KMS-11 (cell line): ENCODE results near the gene SLC12A6.
A peak's percentile ranks its signal among the peaks of the same experiment; 100 is the strongest.
"Not testable (repeated sequence)": the region's sequence is repeated elsewhere in the genome, so short reads cannot be mapped to it uniquely, and the experiment has no call there.

ENCODE experiments used
- H2AFZ ChIP-seq: fragments of 200-600 bp; sonication (generic); 2 replicates; pipeline ENCODE4 v1.6.1; 2016; ENCODE audit warnings: antibody characterized with exemption, mixed run types, low read depth
- H3K27ac ChIP-seq: fragments of 200-600 bp; sonication (generic); 2 replicates; pipeline ENCODE4 v1.6.1; 2016; ENCODE audit warnings: mild to moderate bottlenecking, mixed run types
- H3K27me3 ChIP-seq: fragments of 200-600 bp; sonication (generic); 2 replicates; pipeline ENCODE4 v1.6.1; 2017; ENCODE audit warnings: mild to moderate bottlenecking, low read depth, mixed run types, moderate library complexity; ENCODE audit not compliant: insufficient read depth
- H3K36me3 ChIP-seq: fragments of 200-600 bp; sonication (generic); 2 replicates; pipeline ENCODE4 v1.6.1; 2017; ENCODE audit warnings: mild to moderate bottlenecking, mixed run types; ENCODE audit not compliant: insufficient read depth
- H3K4me1 ChIP-seq: fragments of 200-600 bp; sonication (generic); 2 replicates; pipeline ENCODE4 v1.6.1; 2016; ENCODE audit warnings: mild to moderate bottlenecking, low read depth, mixed run types; ENCODE audit not compliant: poor library complexity, severe bottlenecking
- H3K4me2 ChIP-seq: fragments of 200-600 bp; sonication (generic); 2 replicates; pipeline ENCODE4 v1.7.0; 2016; ENCODE audit warnings: mild to moderate bottlenecking, mixed run types
- H3K4me3 ChIP-seq: fragments of 200-600 bp; sonication (generic); IDR thresholded peaks from 2 replicates; pipeline ENCODE4 v1.6.1; 2017; ENCODE audit warnings: low read depth, low read length, mixed read lengths; ENCODE audit not compliant: insufficient read depth
- H3K79me2 ChIP-seq: fragments of 200-600 bp; sonication (generic); 2 replicates; pipeline ENCODE4 v1.6.1; 2016; ENCODE audit warnings: low read depth, mixed run types; ENCODE audit not compliant: insufficient read depth
- H3K9ac ChIP-seq: fragments of 200-600 bp; sonication (generic); 2 replicates; pipeline ENCODE4 v1.6.1; 2016; ENCODE audit warnings: mild to moderate bottlenecking, mixed run types
- H4K20me1 ChIP-seq: fragments of 200-600 bp; sonication (generic); 2 replicates; pipeline ENCODE4 v1.6.1; 2016; ENCODE audit warnings: mild to moderate bottlenecking, mixed run types; ENCODE audit not compliant: insufficient read depth
- TF ChIP-seq, protein P1 (sequence below): fragments of 200-600 bp; sonication (generic); conservative IDR thresholded peaks from 2 replicates; pipeline ENCODE4 v1.6.1; 2017; ENCODE audit warnings: low read depth, mild to moderate bottlenecking, antibody characterized with exemption, low read length, moderate library complexity, mixed read lengths

SLC12A6 gene

DNA sequence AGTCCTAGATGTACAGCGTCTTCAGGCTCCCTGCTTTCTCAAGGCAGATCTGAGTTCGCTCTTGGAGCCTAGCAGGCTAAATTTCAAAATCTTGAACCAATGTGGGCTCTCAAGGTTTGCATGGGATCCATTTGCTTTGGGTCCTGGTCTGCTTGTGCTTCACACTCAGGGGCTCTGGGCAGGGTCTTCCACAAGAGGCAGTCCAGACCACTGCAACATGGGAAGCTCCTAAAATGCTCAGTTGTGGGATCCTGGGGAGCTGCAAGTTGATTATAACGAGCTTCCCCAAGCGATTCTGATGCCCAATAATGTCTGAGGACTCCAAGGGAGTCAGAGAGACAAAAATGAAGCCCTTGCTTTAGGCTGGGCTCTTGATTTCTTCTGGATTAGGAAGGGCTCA lies 12.2 kb upstream of the SLC12A6 start:
- Histone ChIP-seq H3K4me3 (no peak overlapping the region), H4K20me1 (no peaks in the 10 kb centered on the region), H3K4me1 (no peaks in the 10 kb centered on the region), H3K4me2 (no peak overlapping the region), H3K36me3 (no peaks in the 10 kb centered on the region), H3K9ac (no peak overlapping the region), H3K27ac (no peak overlapping the region), H3K27me3 (no peaks in the 10 kb centered on the region), H3K79me2 (no peaks in the 10 kb centered on the region), H2AFZ (no peak overlapping the region)
- TF ChIP-seq, protein P1, sequence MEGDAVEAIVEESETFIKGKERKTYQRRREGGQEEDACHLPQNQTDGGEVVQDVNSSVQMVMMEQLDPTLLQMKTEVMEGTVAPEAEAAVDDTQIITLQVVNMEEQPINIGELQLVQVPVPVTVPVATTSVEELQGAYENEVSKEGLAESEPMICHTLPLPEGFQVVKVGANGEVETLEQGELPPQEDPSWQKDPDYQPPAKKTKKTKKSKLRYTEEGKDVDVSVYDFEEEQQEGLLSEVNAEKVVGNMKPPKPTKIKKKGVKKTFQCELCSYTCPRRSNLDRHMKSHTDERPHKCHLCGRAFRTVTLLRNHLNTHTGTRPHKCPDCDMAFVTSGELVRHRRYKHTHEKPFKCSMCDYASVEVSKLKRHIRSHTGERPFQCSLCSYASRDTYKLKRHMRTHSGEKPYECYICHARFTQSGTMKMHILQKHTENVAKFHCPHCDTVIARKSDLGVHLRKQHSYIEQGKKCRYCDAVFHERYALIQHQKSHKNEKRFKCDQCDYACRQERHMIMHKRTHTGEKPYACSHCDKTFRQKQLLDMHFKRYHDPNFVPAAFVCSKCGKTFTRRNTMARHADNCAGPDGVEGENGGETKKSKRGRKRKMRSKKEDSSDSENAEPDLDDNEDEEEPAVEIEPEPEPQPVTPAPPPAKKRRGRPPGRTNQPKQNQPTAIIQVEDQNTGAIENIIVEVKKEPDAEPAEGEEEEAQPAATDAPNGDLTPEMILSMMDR: no peak

DNA sequence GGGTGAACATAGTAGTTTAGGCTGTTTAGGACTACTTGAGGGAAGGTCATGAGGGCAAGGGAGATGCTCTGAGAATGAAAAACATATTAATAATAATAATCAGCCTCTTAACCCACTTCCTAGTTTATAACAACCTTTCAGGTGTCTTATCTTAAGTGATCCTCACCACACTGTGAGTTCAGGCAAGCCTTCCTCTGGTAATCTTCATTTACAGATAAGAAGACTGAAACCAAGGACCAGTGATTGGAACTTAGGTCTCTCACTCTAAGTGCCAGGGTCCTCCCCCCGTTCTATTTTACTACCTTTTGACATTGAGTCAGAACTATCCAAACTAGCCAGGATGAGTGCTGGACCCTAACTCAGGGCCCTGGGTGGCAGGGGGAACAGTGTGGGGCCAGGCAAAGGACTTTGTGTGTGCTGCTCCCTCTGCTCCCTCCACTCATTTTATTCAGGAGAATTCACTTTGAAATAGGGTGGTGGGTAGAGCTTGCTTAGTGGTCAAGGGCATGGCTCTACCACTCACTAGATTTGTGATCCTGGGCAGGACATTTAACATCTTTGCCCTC lies 11.2 kb upstream of the SLC12A6 start:
- Histone ChIP-seq H2AFZ (no peak overlapping the region), H3K4me1 (no peaks in the 10 kb centered on the region), H3K27ac (no peak overlapping the region), H3K27me3 (no peaks in the 10 kb centered on the region), H3K79me2 (no peaks in the 10 kb centered on the region), H3K4me2 (no peak overlapping the region), H3K36me3 (no peaks in the 10 kb centered on the region), H3K9ac (no peak overlapping the region), H4K20me1 (no peaks in the 10 kb centered on the region), H3K4me3 (no peak overlapping the region)
- TF ChIP-seq, protein P1: no peak

DNA sequence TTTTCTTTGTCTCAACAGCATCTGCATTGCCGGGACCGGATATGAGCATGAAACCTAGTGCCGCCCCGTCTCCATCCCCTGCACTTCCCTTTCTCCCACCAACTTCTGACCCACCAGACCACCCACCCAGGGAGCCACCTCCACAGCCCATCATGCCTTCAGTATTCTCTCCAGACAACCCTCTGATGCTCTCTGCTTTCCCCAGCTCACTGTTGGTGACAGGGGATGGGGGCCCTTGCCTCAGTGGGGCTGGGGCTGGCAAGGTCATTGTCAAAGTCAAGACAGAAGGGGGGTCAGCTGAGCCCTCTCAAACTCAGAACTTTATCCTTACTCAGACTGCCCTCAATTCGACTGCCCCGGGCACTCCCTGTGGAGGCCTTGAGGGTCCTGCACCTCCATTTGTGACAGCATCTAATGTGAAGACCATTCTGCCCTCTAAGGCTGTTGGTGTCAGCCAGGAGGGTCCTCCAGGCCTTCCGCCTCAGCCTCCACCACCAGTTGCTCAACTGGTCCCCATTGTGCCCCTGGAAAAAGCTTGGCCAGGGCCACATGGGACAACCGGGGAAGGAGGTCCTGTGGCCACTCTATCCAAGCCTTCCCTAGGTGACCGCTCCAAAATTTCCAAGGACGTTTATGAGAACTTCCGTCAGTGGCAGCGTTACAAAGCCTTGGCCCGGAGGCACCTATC lies 10.5 kb upstream of the SLC12A6 start:
- no peak overlapping the region for H3K9ac ChIP-seq
- H3K4me1 ChIP-seq: no peaks in the 10 kb centered on the region
- H4K20me1 ChIP-seq: no peaks in the 10 kb centered on the region
- no peak overlapping the region for H3K4me2 ChIP-seq
- no peak overlapping the region for H3K4me3 ChIP-seq
- H2AFZ ChIP-seq: no peak overlapping the region
- no peak overlapping the region for H3K27ac ChIP-seq
- H3K27me3 ChIP-seq: no peaks in the 10 kb centered on the region
- TF ChIP-seq, protein P1: no peak
- no peaks in the 10 kb centered on the region for H3K36me3 ChIP-seq
- H3K79me2 ChIP-seq: no peaks in the 10 kb centered on the region

DNA sequence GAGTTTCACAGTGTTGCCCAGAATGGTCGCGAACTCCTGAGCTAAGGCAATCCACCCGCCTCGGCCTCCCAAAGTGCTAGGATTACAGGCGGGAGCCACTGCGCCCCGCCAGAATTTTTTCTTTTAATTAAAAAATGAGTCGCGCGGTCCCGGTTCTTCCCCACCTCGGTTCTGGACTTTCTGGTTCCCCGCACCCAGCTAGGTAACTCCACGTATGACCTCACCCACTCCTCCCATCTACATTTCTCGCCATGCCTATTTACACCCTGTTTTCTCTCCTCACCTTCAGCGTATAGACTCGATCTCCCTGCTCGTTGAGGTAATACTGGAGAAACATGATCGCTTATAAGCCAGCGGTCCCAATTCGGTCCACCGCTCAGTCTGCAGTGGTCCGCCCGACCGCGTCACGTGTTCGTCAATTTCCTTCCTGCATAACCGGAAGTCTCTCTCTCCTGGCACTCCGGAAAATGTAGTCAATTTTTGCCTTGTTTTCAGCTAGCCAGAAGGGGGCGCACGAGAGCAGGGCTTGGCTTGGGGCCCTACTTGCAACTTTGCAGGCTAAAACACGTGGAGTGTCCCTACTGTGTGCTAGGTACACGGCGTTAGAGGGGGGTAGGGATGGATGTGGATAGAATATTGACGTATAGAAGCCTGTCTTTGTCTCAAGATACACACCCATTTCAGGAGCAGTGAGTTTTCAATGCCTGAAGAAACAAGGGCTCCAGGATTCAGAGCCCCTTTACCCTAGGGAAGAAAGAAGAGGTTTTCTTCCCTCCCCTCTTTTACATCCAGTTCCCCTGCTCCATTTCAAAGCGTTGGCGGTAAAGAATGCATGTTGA lies 5.4 kb upstream of the SLC12A6 start, which contains the start of the genes NOP10 and NUTM1:
NOP10 (minus strand) TSS at position 400 of the 839 bp plus-strand sequence; CDS start at position 337, 63 bp downstream.
NUTM1 (plus strand) TSS at position 579 of the 839 bp plus-strand sequence. CDS start 382 bp downstream, outside the sequence.
- peak within 1 kb of the TSS; percentile 90 for H2AFZ ChIP-seq
- H3K4me3 ChIP-seq: no peak within 1 kb of the TSS
- H3K4me1 ChIP-seq: peaks cover 6% of the 10 kb centered on the region
- H3K4me2 ChIP-seq: peak within 1 kb of the TSS; percentile 45
- no peaks in the 10 kb centered on the region for H3K36me3 ChIP-seq
- peak within 1 kb of the TSS; percentile 86 for H3K9ac ChIP-seq
- H3K27ac ChIP-seq: peak within 1 kb of the TSS; percentile 80
- H3K79me2 ChIP-seq: peaks cover 16% of the 10 kb centered on the region
- H4K20me1 ChIP-seq: no peaks in the 10 kb centered on the region
- H3K27me3 ChIP-seq: no peaks in the 10 kb centered on the region
- TF ChIP-seq, protein P1: peak; percentile 94

DNA sequence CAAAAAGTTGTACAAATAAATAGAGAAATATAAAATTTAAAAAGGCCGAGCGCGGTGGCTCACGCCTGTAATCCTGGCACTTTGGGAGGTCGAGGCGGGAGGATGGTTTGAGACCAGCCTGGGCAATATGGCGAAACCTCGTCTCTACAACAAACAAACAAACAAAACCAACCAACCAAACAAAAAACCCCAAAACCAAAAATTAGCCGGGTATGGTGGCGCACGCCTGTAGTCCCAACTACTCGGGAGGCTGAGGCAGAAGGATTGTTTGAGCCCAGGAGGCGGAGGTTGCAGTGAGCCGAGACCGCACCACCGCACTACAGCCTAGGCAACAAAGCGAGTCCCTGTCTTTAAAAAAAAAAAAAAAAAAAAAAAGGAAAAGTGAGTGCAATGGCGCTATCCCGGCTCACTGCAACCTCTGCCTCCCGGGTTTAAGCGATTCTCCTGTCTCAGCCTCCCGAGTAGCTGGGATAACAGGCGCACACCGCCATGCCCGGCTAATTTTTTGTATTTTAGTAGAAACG lies 4.7 kb upstream of the SLC12A6 start:
- H3K27me3 ChIP-seq, H4K20me1 ChIP-seq, H3K4me3 ChIP-seq, H3K4me1 ChIP-seq, H3K36me3 ChIP-seq: not testable (repeated sequence)
- peak overlapping the region; percentile 90 for H2AFZ ChIP-seq
- H3K4me2 ChIP-seq: peak overlapping the region; percentile 45
- H3K9ac ChIP-seq: peak overlapping the region; percentile 86
- peaks cover 16% of the 10 kb centered on the region for H3K79me2 ChIP-seq
- H3K27ac ChIP-seq: peak overlapping the region; percentile 80
